Loucy (cell line): ENCODE measurements around the gene KRTCAP2.

Experiments
- EZH2phosphoT487 ChIP-seq: fragments of 200-600 bp; IDR thresholded peaks from 2 replicates; pipeline ENCODE4 v1.6.1; 2018; ENCODE audit warnings: antibody characterized with exemption, mild to moderate bottlenecking, moderate library complexity, borderline replicate concordance
- TF ChIP-seq, protein P1 (sequence below): fragments of 200-600 bp; sonication (generic); conservative IDR thresholded peaks from 2 replicates; pipeline ENCODE4 v1.5.1; 2014; ENCODE audit warnings: mild to moderate bottlenecking, antibody characterized with exemption, low read length

DNA sequence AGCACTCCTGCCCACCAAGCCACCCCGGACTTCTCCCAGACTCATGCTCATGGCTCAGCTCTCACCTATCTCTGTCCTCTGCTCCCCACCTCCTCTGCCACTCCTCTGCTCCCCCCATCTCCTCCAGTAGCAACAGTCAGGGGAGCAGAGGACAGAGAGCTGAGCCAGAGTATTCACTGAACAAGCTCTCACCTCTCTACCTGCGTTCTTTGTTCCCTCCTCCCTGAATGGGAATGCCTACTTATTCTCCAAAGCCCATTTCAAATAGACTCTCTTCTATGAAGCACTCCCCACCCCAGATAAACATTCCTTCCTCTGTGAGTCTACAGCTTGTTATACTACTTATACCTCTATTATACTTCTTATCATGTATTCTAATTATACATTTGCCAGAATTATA lies 51.9 kb downstream of the KRTCAP2 start:
- TF ChIP-seq, protein P1, sequence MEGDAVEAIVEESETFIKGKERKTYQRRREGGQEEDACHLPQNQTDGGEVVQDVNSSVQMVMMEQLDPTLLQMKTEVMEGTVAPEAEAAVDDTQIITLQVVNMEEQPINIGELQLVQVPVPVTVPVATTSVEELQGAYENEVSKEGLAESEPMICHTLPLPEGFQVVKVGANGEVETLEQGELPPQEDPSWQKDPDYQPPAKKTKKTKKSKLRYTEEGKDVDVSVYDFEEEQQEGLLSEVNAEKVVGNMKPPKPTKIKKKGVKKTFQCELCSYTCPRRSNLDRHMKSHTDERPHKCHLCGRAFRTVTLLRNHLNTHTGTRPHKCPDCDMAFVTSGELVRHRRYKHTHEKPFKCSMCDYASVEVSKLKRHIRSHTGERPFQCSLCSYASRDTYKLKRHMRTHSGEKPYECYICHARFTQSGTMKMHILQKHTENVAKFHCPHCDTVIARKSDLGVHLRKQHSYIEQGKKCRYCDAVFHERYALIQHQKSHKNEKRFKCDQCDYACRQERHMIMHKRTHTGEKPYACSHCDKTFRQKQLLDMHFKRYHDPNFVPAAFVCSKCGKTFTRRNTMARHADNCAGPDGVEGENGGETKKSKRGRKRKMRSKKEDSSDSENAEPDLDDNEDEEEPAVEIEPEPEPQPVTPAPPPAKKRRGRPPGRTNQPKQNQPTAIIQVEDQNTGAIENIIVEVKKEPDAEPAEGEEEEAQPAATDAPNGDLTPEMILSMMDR = no peak
- TF ChIP-seq EZH2phosphoT487 = no peak
